DMS 273 treated with DMSO at 0.1 percent for 48 hours (cell line): ENCODE measurements around the gene FBXW8.

Experiments
- DNase-seq: peaks from one replicate; lab custom pipeline; 2025; lab: John Stamatoyannopoulos, UW

Gene FBXW8

DNA sequence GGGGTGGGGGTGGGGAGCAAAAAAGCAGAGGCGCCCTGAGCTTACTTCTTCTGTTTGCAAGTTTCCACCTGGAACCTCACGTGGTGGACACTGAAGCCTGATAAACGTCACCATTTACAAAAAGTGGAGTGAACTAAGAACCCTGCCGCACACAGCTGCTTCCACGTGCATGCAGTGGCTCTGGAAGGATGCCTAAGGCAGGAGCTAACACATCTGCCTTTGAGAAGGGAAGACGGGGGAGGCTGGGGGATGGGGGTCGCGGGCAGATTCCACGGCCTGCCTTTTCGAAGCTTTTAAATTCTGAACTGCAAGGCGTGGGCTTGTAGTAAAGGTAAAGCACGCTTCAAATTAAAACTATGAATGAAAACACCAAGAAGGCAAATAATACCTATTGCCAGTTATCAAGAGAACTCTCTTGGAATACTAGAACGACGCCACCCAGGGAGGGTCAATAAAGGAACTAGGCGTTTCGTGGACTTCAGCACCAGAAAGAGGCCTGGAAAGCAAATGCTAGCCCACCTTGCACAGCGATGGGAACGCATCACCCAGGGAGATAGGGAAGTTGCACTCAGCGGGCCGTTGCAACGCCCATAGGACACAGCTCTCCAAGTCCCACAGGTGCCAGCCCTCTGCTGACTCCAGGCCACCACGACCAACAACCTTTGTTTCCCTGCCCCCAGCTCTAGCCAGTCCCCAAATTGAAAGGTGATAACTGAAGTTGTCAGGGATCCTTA is 126.7 kb downstream of the FBXW8 start:
- DNase-seq, result no peak

DNA sequence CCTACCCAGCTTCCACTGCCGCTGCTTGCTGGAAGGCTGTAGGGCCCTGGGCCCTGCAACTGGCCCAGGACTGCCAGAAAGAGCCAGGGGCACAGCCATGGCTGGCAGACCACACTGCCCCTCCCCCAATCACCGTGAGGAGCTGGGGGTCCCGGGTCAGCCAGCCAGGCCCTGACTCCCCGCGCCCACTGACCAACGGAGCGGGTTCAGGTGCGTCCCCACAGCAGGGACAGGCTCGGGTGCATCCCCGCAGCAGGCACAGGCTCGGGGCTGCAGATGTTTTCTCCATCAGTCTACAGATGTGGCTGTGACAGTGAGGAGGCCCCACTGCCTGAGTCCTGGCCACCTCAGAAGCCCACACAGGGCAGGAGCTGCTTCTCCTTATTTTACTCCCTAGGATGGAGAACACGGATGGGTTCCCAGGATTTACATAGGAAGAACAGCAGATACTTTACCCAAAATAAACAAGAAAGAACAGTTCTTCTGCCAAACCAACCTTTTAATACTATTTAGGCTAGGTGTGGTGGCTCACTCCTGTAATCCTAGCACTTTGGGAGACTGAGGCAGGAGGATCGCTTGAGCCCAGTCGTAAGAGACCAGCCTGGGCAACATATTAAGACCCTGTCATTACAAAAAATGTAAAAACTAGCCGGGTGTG is 127.4 kb downstream of the FBXW8 start:
- DNase-seq, result no peak

DNA sequence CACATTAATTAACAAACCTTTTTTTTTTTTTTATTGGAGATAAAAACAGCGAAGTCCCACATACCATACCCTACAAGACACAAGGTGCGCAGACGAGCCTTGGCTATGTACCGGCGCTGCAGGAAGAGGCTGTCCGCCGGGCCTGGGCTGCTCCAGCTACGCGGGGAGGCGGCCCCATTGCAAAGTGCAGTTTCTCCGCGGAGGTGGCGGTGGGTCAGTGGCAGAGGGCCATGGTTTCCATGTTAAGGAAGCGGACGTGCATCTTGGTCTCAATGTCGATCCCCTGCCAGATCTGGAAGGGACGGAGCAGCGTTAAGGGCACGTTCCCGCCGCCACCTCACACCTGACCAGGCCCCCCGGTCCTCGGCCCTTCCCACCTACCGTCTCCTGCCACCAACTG is 128.2 kb downstream of the FBXW8 start:
- DNase-seq, result no peak

GRCh38 chr12:117039891-117040309 is 129.2 kb downstream of the FBXW8 start:
- no peak for DNase-seq

- DNase-seq, result no peak
Observed at GRCh38 chr12:117040496-117040895, 129.7 kb downstream of the FBXW8 start.

DNA sequence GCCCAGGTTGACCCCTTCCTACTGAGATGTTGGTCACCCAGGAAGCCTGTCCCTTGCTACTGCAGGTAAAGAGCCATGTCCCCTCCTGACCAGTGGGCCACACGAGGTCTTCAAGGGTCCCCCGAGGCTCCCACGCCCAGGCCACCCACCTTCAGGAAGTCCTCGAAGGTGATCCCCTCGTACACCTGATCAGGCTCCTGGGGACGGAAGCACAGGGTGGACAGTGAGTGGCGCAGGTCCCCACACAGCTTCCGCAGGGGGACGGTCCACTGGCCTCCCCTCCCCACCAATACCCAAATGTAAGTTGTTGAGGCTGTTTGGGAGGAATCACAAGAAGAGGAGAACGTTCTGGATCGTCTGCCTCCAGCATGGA is 131.0 kb downstream of the FBXW8 start:
- DNase-seq, result no peak

- DNase-seq, result no peak
Observed at GRCh38 chr12:117042171-117042842, 131.6 kb downstream of the FBXW8 start.

DNA sequence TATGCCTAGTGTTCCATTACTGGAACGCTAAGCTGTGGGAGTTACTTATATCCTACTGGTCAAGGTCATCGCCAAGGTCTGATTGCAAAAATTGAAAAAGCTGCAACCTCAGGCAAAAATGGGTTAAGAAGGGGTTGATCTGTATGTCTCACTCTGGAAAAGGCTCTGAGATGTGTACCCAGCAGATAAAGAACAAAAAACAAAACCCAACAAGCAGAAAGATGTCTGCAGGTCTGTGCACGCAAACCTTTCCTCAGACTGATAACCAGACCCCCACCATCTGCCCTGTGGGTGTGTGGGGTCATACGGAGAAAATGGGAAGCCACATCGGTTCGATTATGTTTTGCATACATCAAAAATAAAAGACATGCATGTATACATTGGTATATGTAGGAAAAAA is 132.1 kb downstream of the FBXW8 start:
- DNase-seq, result no peak

DNA sequence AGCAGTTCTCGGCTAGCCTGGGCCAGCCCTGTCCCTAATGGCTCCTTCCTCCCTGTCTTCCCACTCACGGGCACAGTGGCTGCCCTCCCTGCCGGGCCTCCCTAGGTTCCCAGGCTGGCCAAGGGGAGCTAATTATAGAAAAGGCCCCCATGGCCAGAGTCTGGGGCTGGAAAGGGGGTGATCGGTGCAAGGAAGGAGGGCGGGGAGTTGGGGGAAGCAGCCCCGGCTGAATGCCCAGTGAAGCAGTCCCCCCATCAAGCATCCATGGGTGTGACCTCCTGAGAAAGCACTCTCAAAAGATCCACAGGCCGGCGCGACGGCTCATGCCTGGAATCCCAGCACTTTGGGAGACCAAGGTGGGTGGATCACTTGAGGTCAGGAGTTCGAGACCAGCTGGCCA is 133.6 kb downstream of the FBXW8 start:
- DNase-seq, result no peak

DNA sequence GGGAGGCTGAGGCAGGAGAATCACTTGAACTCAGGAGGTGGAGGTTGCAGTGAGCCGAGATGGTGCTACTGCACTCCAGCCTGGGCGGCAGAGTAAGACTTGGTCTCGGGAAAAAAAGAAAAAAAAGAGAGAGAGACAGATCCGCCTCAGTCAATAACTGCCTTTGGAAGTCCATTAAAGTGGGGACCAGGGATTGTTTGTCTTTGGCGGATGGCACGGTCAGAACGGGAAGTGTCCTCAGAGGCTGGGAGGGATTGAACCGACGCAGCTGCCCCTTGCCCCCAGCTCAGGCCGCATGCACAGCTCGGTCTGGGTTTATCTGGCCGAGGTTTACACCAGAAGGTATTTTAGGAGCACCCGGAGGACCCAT is 134.0 kb downstream of the FBXW8 start:
- no peak for DNase-seq

DNA sequence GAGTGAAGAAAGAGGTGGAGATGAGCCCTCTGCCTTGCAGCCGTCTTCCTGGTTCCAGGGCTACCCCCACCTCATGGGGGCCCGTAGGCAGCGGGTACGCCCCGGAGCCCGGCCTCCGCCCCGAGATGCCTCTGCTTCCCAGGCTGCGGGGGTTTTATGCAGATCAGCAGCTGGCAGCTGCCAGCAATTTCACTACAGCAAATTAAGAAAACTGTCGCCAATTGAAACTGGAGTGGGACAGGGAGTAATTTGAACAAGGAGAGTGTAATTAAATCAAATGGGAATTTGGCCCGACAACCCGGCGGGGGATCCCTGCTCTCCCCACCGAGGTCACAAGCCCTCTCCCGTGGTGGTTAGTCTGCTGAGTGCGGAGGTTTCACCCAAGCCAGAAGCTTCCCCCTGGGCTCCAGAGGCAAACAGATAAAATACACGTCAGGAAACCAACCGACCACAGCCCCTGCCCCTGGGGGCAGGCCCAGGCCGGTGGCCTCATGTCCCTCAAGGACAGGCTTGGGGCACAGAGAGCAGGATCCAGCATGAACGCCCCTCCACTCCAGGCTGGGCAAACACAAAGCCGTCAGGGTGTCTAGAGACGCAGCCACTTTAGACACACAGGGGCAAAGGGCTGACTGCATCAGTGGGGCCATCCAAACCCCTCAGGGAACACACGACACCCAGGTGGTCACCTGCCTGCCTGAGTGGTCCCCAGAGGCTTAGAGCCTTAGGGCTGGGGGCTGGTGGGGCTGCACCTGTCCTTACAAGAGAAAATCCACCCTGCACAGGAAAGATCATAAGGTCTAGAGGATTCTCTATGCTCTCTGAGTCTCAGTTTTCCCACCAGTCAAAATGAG is 134.6 kb downstream of the FBXW8 start:
- DNase-seq, result no peak

DNA sequence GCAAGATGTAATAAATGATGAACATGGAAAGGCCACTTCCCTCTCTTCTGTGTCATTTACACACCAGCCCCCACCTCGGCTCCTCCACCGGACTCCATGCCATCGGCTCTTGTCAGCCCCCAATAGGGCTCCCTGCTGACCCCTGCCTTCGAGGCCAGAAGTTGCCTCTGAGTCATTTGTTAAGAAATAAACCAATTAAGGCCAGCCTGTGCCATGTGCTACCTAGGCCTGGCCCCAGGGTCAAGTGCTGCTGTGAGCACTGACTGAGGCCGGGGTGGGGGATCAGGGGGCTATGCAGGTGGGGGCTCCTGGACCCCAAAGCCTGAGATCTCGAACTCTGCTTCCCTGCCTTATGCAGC is 135.2 kb downstream of the FBXW8 start:
- DNase-seq, result no peak

DNA sequence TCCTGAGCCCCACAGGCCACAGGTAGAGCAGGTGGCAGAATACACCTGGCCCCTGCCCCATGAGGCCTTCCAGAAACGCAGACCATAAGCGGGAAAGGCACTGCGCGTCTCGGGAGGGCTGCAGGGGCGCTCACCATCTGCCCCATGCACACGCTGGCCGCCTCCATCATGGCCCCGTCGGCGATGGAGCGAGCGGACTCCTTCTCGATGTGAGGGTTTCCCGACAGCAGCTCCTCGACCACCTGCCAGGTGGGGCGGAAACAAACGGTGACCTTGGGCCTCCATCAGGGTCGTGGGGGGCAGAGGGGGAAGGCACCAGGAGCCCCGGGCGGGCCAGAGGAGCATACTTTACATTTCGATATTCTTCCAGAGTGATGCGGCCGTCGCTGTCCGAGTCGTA is 135.7 kb downstream of the FBXW8 start:
- DNase-seq, result no peak

DNA sequence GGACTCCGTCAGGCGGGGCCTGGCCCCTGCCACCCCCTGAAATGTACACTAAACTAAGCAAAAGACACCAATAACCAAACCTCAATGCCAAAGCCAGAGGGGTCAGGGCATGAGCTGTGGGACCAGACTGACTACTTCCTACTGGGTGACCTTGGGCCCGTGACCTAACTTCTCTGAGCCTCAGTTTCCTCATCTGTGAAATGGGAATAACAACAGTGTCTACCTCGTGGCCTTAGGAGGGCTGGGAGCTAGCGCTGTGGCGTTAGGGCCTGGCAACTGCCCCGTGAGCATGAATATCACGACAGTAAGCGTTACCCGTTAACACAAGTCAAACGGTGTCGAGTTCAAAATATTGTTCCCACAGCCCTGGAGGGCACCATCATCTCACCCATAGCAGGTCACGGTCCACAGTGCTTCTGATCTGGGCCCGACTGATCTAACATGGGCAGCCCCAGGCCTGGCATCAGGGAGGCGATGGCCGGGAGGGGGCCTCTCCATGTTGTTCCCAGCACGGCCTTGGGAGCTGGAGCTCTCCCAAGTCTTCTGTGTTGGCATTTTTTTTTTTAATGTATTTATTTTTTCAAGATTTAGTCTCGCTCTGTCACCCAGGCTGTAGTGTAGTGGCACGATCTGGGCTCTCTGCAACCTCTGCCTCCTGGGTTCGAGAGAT is 136.2 kb downstream of the FBXW8 start:
- no peak for DNase-seq

- no peak for DNase-seq
Observed at GRCh38 chr12:117047810-117048584, 137.2 kb downstream of the FBXW8 start.

DNA sequence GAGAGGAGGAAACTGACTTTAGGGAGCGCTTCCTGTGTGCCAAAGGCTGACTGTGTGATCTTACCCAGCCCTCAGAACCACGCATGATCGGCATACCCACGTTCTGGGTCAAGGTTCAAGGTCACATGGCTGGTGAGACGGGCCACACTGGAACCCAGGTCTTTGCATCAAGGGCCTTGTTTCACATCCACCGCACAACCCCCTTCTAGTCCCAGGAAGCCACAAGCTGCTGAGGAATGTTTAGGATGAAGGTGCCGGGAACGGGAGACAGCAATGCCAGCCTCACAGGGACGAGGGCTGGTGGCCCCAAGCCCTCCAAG is 137.8 kb downstream of the FBXW8 start:
- no peak for DNase-seq

- DNase-seq, result no peak
Observed at GRCh38 chr12:117049295-117049694, 138.5 kb downstream of the FBXW8 start.

DNA sequence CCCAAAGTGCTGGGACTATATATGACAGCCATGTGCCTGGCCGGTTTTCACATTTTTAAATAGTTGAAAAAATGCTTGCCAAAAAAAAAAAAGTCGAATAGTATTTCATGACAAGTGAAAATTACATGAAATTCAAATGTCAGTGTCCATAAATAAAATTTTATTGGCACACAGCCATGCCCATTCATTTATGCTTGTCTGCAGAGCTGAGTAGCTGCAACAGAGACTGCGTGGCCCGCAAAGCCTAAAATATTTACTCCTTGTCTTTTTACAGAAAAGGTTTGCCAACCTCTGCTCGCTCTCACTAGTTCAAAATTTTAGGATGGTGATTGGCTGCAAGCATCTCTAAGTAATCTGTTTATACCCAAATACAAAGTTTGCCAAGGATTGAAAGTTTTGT is 139.3 kb downstream of the FBXW8 start:
- DNase-seq, result no peak

- no peak for DNase-seq
Observed at GRCh38 chr12:117051380-117051779, 140.6 kb downstream of the FBXW8 start.

DNA sequence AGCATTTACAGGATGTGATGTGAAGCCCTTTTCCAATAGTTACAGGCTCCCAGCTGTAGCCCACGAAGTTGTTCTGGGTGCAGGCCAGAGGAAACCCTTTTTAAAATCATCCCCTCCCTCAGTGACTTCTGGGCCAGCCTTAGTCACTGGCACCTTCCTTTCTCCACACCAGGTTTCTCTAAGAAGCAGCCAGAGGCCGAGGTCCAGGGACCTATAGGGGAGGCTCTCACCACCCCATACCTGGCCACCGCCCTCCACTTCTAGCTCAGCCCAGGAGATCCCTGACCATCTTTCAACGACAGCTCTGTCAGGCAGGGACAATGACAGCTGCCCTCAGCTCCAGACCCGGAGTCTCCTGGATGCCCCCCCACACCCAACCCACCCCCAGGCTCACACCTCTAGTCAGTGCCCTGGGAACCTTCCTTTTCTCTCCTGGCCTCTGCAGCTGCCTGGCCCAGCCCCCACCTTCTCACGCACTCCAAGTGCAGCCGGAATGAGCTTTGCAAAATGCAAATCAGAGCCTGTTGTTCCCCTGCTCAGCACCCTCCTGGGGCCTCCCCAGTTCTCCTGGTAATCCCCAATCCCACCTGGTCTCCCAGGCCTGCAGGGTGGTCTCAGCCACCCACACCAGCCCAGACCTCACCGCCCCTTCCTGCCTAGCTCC is 141.8 kb downstream of the FBXW8 start:
- DNase-seq, result no peak

GRCh38 chr12:117053050-117053400 is 142.3 kb downstream of the FBXW8 start:
- no peak for DNase-seq
